PC-3 (cell line): ENCODE results near the gene CNPY1. TPM values are rescaled to one million over a fixed set of nuclear protein-coding genes. Genes with fewer than 3 reads are reported as not detected.

ENCODE experiments used
- ATAC-seq: fragments of 200-7000 bp; cut with Tn5 transposase; 2 replicates; pipeline ENCODE4 v1.9.1; 2020; ENCODE audit warnings: mild to moderate bottlenecking, moderate library complexity
- BruUV-seq: library from RNA; stranded (reverse); fragments of 400-500 nt; replicated peaks from 2 replicates; lab custom pipeline; 2021; lab: Mats Ljungman, UMichigan
- CTCF ChIA-PET: fragments of 300-600 bp; sonication (Branson Sonifier 250); formaldehyde crosslinking; loops from one replicate; lab custom pipeline; 2022; ENCODE audit warnings: antibody characterized with exemption; lab: Charles Lee
- POLR2A ChIA-PET: fragments of 300-600 bp; sonication (Branson Sonifier 250); formaldehyde crosslinking; loops from one replicate; lab custom pipeline; 2022; ENCODE audit warnings: antibody characterized with exemption; ENCODE audit not compliant: unreplicated experiment; lab: Charles Lee
- DNase-seq: peaks from one replicate; pipeline ENCODE4 v3.0.0-alpha.2; 2015
- H2AFZ ChIP-seq: fragments of 300-600 bp; sonication (generic); 2 replicates; pipeline ENCODE4 v1.6.0; 2016; ENCODE audit warnings: antibody characterized with exemption, low read length
- H3F3A ChIP-seq: fragments of 300-600 bp; sonication (generic); one replicate; pipeline ENCODE4 v1.6.0; 2017; ENCODE audit warnings: antibody characterized with exemption, low read length, control low read depth, mild to moderate bottlenecking; ENCODE audit not compliant: unreplicated experiment
- H3K27ac ChIP-seq: fragments of 300-600 bp; sonication (generic); 2 replicates; pipeline ENCODE4 v1.5.1; 2016; ENCODE audit warnings: mild to moderate bottlenecking, low read length
- H3K27me3 ChIP-seq: fragments of 300-600 bp; sonication (generic); 2 replicates; pipeline ENCODE4 v1.6.1; 2016; ENCODE audit warnings: low read length, mixed read lengths
- H3K36me3 ChIP-seq: fragments of 300-600 bp; sonication (generic); 2 replicates; pipeline ENCODE4 v1.6.1; 2016; ENCODE audit warnings: low read depth, mixed run types, low read length, mixed read lengths
- H3K4me1 ChIP-seq: fragments of 300-600 bp; sonication (generic); 2 replicates; pipeline ENCODE4 v1.5.1; 2016; ENCODE audit warnings: low read length; ENCODE audit not compliant: insufficient read depth
- H3K4me2 ChIP-seq: fragments of 300-600 bp; sonication (generic); 2 replicates; pipeline ENCODE4 v1.6.0; 2016; ENCODE audit warnings: low read length
- H3K4me3 ChIP-seq: fragments of 300-600 bp; sonication (generic); 2 replicates; pipeline ENCODE4 v1.5.1; 2016; ENCODE audit warnings: mild to moderate bottlenecking, low read length, mixed read lengths
- H3K79me2 ChIP-seq: fragments of 300-600 bp; sonication (generic); 2 replicates; pipeline ENCODE4 v1.6.1; 2017; ENCODE audit warnings: low read length, mixed read lengths
- H3K9ac ChIP-seq: fragments of 300-600 bp; sonication (generic); 2 replicates; pipeline ENCODE4 v1.6.0; 2016; ENCODE audit warnings: mild to moderate bottlenecking, low read length
- H3K9me2 ChIP-seq: fragments of 300-600 bp; sonication (generic); replicated peaks from 2 replicates; pipeline ENCODE4 v1.6.1; 2016; ENCODE audit warnings: mixed run types, low read length, mixed read lengths
- H3K9me3 ChIP-seq: fragments of 300-600 bp; sonication (generic); 2 replicates; pipeline ENCODE4 v1.6.1; 2016; ENCODE audit warnings: low read length, mixed read lengths
- H4K20me1 ChIP-seq: fragments of 300-600 bp; sonication (generic); 2 replicates; pipeline ENCODE4 v1.6.1; 2016; ENCODE audit warnings: low read length, mixed read lengths
- EZH2 ChIP-seq: fragments of 300-600 bp; sonication (generic); IDR thresholded peaks from one replicate; pipeline ENCODE4 v1.6.1; 2017; ENCODE audit warnings: antibody characterized with exemption, mild to moderate bottlenecking, low read length; ENCODE audit not compliant: unreplicated experiment
- EZH2phosphoT487 ChIP-seq: fragments of 300-600 bp; sonication (generic); IDR thresholded peaks from 2 replicates; pipeline ENCODE4 v1.6.1; 2018; ENCODE audit warnings: mild to moderate bottlenecking, antibody characterized with exemption, low read length, borderline replicate concordance
- intact Hi-C: fragments of 100-400 bp; cut with micrococcal nuclease; formaldehyde crosslinking; loops from 2 replicates; pipeline ENCODE4 v1.9.0; 2023
- total RNA-seq: library from RNA; depleted of rRNA; stranded (reverse); fragments of >200 nt; gene quantifications from 2 replicates; pipeline ENCODE4 v1.2.3, GENCODE V29; 2014
- TF ChIP-seq, protein P1 (sequence below): fragments of 300-600 bp; sonication (generic); conservative IDR thresholded peaks from 2 replicates; pipeline ENCODE4 v1.5.1; 2017; ENCODE audit warnings: antibody characterized with exemption, low read depth, mild to moderate bottlenecking, low read length

The CNPY1 gene
- total RNA-seq, 1 experiment from 2014 or later: not detected

DNA sequence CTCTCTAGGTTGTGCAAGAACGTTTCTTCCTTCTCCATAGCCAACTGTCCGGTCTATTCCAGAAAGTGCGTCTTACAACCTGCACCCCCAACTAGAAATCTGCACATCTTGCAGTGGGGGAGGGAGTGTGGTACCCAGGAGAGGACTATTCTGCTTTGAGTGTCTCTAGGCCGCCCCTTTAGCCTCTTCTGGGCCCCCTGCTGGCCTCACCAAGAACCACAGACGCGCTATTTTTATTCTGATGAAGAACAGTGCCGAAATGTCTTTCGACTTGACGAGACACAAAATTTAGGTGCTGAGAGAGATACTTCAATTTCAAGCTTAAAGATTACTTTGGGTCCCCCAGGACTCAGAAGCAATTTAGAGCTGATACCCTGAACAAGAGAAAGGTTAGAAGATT, 1.0 kb downstream of the CNPY1 start:
- H3K27me3 ChIP-seq: peaks cover 79% of the 10 kb centered on the region
- H2AFZ ChIP-seq: no peak overlapping the region
- no peak for TF ChIP-seq EZH2phosphoT487
- TF ChIP-seq, protein P1, sequence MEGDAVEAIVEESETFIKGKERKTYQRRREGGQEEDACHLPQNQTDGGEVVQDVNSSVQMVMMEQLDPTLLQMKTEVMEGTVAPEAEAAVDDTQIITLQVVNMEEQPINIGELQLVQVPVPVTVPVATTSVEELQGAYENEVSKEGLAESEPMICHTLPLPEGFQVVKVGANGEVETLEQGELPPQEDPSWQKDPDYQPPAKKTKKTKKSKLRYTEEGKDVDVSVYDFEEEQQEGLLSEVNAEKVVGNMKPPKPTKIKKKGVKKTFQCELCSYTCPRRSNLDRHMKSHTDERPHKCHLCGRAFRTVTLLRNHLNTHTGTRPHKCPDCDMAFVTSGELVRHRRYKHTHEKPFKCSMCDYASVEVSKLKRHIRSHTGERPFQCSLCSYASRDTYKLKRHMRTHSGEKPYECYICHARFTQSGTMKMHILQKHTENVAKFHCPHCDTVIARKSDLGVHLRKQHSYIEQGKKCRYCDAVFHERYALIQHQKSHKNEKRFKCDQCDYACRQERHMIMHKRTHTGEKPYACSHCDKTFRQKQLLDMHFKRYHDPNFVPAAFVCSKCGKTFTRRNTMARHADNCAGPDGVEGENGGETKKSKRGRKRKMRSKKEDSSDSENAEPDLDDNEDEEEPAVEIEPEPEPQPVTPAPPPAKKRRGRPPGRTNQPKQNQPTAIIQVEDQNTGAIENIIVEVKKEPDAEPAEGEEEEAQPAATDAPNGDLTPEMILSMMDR: peak; percentile 34; the same call in 1 of the 2 replicates
- no peaks in the 10 kb centered on the region for H3K79me2 ChIP-seq
- intact Hi-C loops: no loop called here
- no TSS peak for BruUV-seq
- H3F3A ChIP-seq: no peaks in the 10 kb centered on the region
- ATAC-seq (no peak), DNase-seq (no peak)
- H3K9me3 ChIP-seq: no peaks in the 10 kb centered on the region
- no peaks in the 10 kb centered on the region for H3K4me1 ChIP-seq
- no peak overlapping the region for H3K4me2 ChIP-seq
- no peak overlapping the region for H3K9ac ChIP-seq
- H4K20me1 ChIP-seq: no peaks in the 10 kb centered on the region
- no peak overlapping the region for H3K4me3 ChIP-seq
- H3K27ac ChIP-seq: no peak overlapping the region
- H3K9me2 ChIP-seq: no peaks in the 10 kb centered on the region
- ChIA-PET CTCF (no interaction called here), POLR2A (no interaction called here)
- no peaks in the 10 kb centered on the region for H3K36me3 ChIP-seq

DNA sequence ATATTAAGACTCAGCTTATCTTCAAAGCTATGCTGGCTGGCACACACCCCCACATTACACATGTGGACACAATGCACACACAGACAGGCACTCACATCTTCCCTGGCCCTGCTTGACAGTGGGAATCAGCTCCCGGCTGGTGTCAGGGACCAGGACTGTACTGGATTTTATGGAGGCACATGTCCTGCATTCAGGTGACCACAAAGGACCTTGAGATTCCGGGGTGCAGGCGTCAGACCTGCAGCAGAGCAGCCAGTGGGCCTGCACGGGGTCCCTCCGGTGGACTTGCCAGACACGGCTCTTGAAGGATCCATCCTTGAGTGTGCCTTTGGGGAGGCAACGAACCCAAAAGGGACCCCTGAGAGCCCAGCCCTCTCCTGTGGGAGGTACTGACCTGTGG, 1.9 kb downstream of the CNPY1 start:
- CTCF ChIA-PET: no interaction called here
- DNase-seq: no peak

DNA sequence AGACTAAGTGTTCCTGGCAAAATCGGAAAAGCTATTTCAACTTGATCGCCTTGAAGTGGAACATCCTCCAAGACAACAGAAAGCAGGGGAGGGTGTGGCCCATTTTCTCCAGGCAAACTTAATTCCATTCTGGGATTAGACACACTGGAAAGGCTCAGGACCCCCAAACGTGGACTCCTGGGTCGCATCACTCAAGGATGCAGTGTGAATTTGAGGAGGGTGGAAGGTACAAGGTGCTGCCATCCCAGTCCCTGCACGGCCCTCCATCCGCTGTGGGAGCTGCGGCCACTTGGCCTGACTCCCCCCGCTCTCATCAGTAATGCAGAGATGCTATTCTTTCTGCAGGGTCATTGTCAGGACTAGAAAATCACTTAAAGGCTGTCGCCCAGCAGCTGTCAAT, 2.4 kb downstream of the CNPY1 start:
- TF ChIP-seq, protein P1: no peak
- no peak for TF ChIP-seq EZH2
- no peak for TF ChIP-seq EZH2phosphoT487
- Histone ChIP-seq H3K27ac (no peak overlapping the region), H3K4me3 (no peak overlapping the region), H3F3A (no peaks in the 10 kb centered on the region), H4K20me1 (no peaks in the 10 kb centered on the region), H3K27me3 (peaks cover 76% of the 10 kb centered on the region), H3K9me3 (no peaks in the 10 kb centered on the region), H3K4me2 (no peak overlapping the region), H3K9me2 (no peaks in the 10 kb centered on the region), H3K9ac (no peak overlapping the region), H3K4me1 (no peaks in the 10 kb centered on the region), H3K79me2 (no peaks in the 10 kb centered on the region), H3K36me3 (no peaks in the 10 kb centered on the region), H2AFZ (no peak overlapping the region)
- no peak for DNase-seq
- intact Hi-C loops: no loop called here
- POLR2A ChIA-PET: no interaction called here
- ATAC-seq: no peak
- BruUV-seq: no TSS peak
- CTCF ChIA-PET: no interaction called here

More for the DNA sequence above, 1.9 kb downstream of the CNPY1 start:
- BruUV-seq: no TSS peak
- no peak overlapping the region for H3K4me3 ChIP-seq
- H3F3A ChIP-seq: no peaks in the 10 kb centered on the region
- no peak overlapping the region for H3K4me2 ChIP-seq
- no peaks in the 10 kb centered on the region for H3K79me2 ChIP-seq
- H3K9me3 ChIP-seq: no peaks in the 10 kb centered on the region
- no peak overlapping the region for H3K9ac ChIP-seq
- peaks cover 78% of the 10 kb centered on the region for H3K27me3 ChIP-seq
- no peak for ATAC-seq
- intact Hi-C loops: no loop called here
- no peak overlapping the region for H3K27ac ChIP-seq
- H3K36me3 ChIP-seq: no peaks in the 10 kb centered on the region
- no peaks in the 10 kb centered on the region for H3K9me2 ChIP-seq
- H3K4me1 ChIP-seq: no peaks in the 10 kb centered on the region
- TF ChIP-seq EZH2: no peak
- no peak for TF ChIP-seq EZH2phosphoT487
- TF ChIP-seq, protein P1: no peak
- no peak overlapping the region for H2AFZ ChIP-seq
- POLR2A ChIA-PET: no interaction called here
- no peaks in the 10 kb centered on the region for H4K20me1 ChIP-seq
